OCI-LY1 (cell line): Measurements from ENCODE around the gene TMEM244.

ENCODE experiments used
- H2AFZ ChIP-seq: fragments of 200-600 bp; sonication (generic), shearing (Covaris generic); 2 replicates; pipeline ENCODE4 v1.6.0; 2014; ENCODE audit warnings: antibody characterized with exemption, mild to moderate bottlenecking, low read length
- H3F3A ChIP-seq: fragments of 200-600 bp; sonication (generic), shearing (Covaris generic); 2 replicates; pipeline ENCODE4 v1.6.0; 2014; ENCODE audit warnings: mild to moderate bottlenecking, antibody characterized with exemption, low read length, moderate library complexity; ENCODE audit not compliant: insufficient read depth
- H3K27ac ChIP-seq: fragments of 200-600 bp; sonication (generic); 2 replicates; pipeline ENCODE4 v1.5.1; 2014; ENCODE audit warnings: low read length, mixed run types, mild to moderate bottlenecking, low read depth; ENCODE audit not compliant: poor library complexity, severe bottlenecking
- H3K27me3 ChIP-seq: fragments of 200-600 bp; sonication (generic); 2 replicates; pipeline ENCODE4 v1.6.0; 2014; ENCODE audit warnings: antibody characterized with exemption, mild to moderate bottlenecking, low read length, moderate library complexity; ENCODE audit not compliant: insufficient read depth
- H3K36me3 ChIP-seq: fragments of 200-600 bp; sonication (generic); 2 replicates; pipeline ENCODE4 v1.6.1; 2014; ENCODE audit warnings: mild to moderate bottlenecking, antibody characterized with exemption, low read length, moderate library complexity, mixed read lengths; ENCODE audit not compliant: insufficient read depth
- H3K4me1 ChIP-seq: fragments of 200-600 bp; sonication (generic); 2 replicates; pipeline ENCODE4 v1.5.1; 2014; ENCODE audit warnings: mild to moderate bottlenecking, low read length, moderate library complexity; ENCODE audit not compliant: insufficient read depth, severe bottlenecking
- H3K4me2 ChIP-seq: fragments of 200-600 bp; sonication (generic), shearing (Covaris generic); 2 replicates; pipeline ENCODE4 v1.6.1; 2014; ENCODE audit warnings: low read length
- H3K4me3 ChIP-seq: fragments of 200-600 bp; sonication (generic); 2 replicates; pipeline ENCODE4 v1.5.1; 2014; ENCODE audit warnings: low read length, low read depth, mild to moderate bottlenecking, mixed read lengths; ENCODE audit not compliant: poor library complexity, severe bottlenecking
- H3K79me2 ChIP-seq: fragments of 200-600 bp; shearing (Covaris generic); 2 replicates; pipeline ENCODE4 v1.6.1; 2016; ENCODE audit warnings: mixed run types, low read length, mixed read lengths; ENCODE audit not compliant: insufficient read depth
- H3K9ac ChIP-seq: fragments of 200-600 bp; sonication (generic), shearing (Covaris generic); 2 replicates; pipeline ENCODE4 v1.6.1; 2014; ENCODE audit warnings: mild to moderate bottlenecking, low read length, mixed read lengths
- H3K9me2 ChIP-seq: fragments of 200-600 bp; sonication (generic), shearing (Covaris generic); 2 replicates; pipeline ENCODE4 v1.6.1; 2014; ENCODE audit warnings: low read depth, mild to moderate bottlenecking, low read length, mixed read lengths
- H3K9me3 ChIP-seq: fragments of 200-600 bp; shearing (Covaris generic); 2 replicates; pipeline ENCODE4 v1.6.1; 2014; ENCODE audit warnings: low read length, mixed read lengths
- H4K20me1 ChIP-seq: fragments of 200-600 bp; sonication (generic), shearing (Covaris generic); 2 replicates; pipeline ENCODE4 v1.6.0; 2016; ENCODE audit warnings: mild to moderate bottlenecking, low read length; ENCODE audit not compliant: insufficient read depth
- EZH2 ChIP-seq: fragments of 200-600 bp; sonication (generic), shearing (Covaris generic); IDR thresholded peaks from 2 replicates; pipeline ENCODE4 v1.8.0; 2017; ENCODE audit warnings: borderline replicate concordance, mixed run types, mild to moderate bottlenecking, antibody characterized with exemption, low read length, moderate library complexity, mixed read lengths
- TF ChIP-seq, protein P1 (sequence below): fragments of 200-600 bp; sonication (generic), shearing (Covaris generic); IDR thresholded peaks from 2 replicates; pipeline ENCODE4 v1.5.1; 2017; ENCODE audit warnings: mild to moderate bottlenecking, antibody characterized with exemption, low read length, moderate library complexity, mixed read lengths

The TMEM244 gene

DNA sequence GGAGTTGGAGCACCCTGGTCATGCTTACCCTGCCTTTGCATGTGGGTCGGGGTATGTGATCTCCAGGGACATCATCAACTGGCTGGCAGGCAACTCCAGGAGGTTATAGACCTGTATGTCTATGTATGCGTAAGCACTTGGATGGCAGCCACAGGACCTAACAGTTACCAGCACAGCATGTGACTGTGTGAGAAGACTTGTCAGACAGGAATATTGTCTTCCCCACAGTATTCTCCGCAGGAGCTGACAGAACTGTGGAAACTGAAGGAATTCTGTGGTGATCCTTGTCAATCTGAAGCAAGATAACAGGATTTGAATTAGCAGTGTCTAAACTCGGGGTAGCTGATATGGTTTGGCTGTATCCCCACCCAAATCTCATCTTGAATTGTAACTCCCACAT lies 59.2 kb downstream of the TMEM244 start:
- TF ChIP-seq, protein P1, sequence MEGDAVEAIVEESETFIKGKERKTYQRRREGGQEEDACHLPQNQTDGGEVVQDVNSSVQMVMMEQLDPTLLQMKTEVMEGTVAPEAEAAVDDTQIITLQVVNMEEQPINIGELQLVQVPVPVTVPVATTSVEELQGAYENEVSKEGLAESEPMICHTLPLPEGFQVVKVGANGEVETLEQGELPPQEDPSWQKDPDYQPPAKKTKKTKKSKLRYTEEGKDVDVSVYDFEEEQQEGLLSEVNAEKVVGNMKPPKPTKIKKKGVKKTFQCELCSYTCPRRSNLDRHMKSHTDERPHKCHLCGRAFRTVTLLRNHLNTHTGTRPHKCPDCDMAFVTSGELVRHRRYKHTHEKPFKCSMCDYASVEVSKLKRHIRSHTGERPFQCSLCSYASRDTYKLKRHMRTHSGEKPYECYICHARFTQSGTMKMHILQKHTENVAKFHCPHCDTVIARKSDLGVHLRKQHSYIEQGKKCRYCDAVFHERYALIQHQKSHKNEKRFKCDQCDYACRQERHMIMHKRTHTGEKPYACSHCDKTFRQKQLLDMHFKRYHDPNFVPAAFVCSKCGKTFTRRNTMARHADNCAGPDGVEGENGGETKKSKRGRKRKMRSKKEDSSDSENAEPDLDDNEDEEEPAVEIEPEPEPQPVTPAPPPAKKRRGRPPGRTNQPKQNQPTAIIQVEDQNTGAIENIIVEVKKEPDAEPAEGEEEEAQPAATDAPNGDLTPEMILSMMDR, result no peak
- no peak for TF ChIP-seq EZH2
- H3K4me2 ChIP-seq, result no peak overlapping the region
- H3K27ac ChIP-seq, result no peak overlapping the region
- H3K4me1 ChIP-seq, result no peaks in the 10 kb centered on the region
- no peak overlapping the region for H2AFZ ChIP-seq
- no peaks in the 10 kb centered on the region for H3K9me2 ChIP-seq
- H3K4me3 ChIP-seq, result no peak overlapping the region
- H3K27me3 ChIP-seq, result no peaks in the 10 kb centered on the region
- no peaks in the 10 kb centered on the region for H3K9me3 ChIP-seq
- no peak overlapping the region for H3K9ac ChIP-seq
- H3K79me2 ChIP-seq, result no peaks in the 10 kb centered on the region
- H3K36me3 ChIP-seq, result no peaks in the 10 kb centered on the region
- no peaks in the 10 kb centered on the region for H4K20me1 ChIP-seq
- H3F3A ChIP-seq, result no peaks in the 10 kb centered on the region

- Histone ChIP-seq H3K9me2 (no peaks in the 10 kb centered on the region), H3K4me2 (no peak overlapping the region), H3K27me3 (no peaks in the 10 kb centered on the region), H3K4me1 (no peaks in the 10 kb centered on the region), H3K9me3 (no peaks in the 10 kb centered on the region), H3K36me3 (no peaks in the 10 kb centered on the region), H4K20me1 (no peaks in the 10 kb centered on the region), H2AFZ (no peak overlapping the region), H3K79me2 (no peaks in the 10 kb centered on the region), H3F3A (no peaks in the 10 kb centered on the region), H3K27ac (no peak overlapping the region), H3K9ac (no peak overlapping the region), H3K4me3 (no peak overlapping the region)
- TF ChIP-seq, protein P1, result no peak
- no peak for TF ChIP-seq EZH2
Measured at GRCh38 chr6:129795261-129795660, 65.9 kb downstream of the TMEM244 start.

DNA sequence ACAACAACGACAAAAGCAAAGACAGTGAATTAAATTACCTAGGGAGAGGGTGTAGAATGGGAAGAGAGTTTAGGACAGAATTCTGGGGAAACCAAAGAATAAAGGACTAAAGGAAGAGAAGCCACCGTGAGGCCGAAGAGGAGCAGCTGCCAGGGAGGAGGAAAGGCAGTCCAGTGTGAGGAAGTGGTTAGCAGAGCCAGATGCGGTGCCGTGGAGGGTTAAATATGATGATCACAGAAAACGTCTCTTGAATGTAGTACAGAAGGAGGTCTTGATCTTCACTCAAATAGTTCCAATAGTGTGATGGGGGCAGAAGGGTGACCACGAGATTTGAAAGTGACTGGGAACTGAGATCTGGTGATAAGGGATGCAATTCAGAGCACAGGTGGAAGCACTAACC lies 67.7 kb downstream of the TMEM244 start:
- H3K9ac ChIP-seq, result no peak overlapping the region
- no peaks in the 10 kb centered on the region for H3K79me2 ChIP-seq
- H3K27ac ChIP-seq, result no peak overlapping the region
- no peaks in the 10 kb centered on the region for H3K4me1 ChIP-seq
- no peaks in the 10 kb centered on the region for H3F3A ChIP-seq
- H3K9me2 ChIP-seq, result no peaks in the 10 kb centered on the region
- H2AFZ ChIP-seq, result no peak overlapping the region
- no peaks in the 10 kb centered on the region for H3K27me3 ChIP-seq
- H3K4me3 ChIP-seq, result no peak overlapping the region
- H3K4me2 ChIP-seq, result no peak overlapping the region
- TF ChIP-seq, protein P1, result no peak
- no peak for TF ChIP-seq EZH2
- H4K20me1 ChIP-seq, result no peaks in the 10 kb centered on the region
- no peaks in the 10 kb centered on the region for H3K36me3 ChIP-seq
- no peaks in the 10 kb centered on the region for H3K9me3 ChIP-seq
